HepG2 (cell line): ENCODE measurements around the gene WDR91. TPM values are rescaled to one million over a fixed set of nuclear protein-coding genes. Genes with fewer than 3 reads are reported as not detected.
A peak's percentile ranks its signal among the peaks of the same experiment; 100 is the strongest.

ENCODE experiments used
- FOXA3 ChIP-seq: IDR thresholded peaks from 2 replicates; pipeline ENCODE4 v1.6.1; 2016; ENCODE audit warnings: missing genetic modification reagents, missing compliant biosample characterization
- HNF1B ChIP-seq: sonication (generic); formaldehyde crosslinking; IDR thresholded peaks from 2 replicates; pipeline ENCODE4 v1.5.1; 2020; ENCODE audit warnings: mild to moderate bottlenecking, moderate library complexity, missing genetic modification reagents
- JUNB ChIP-seq: sonication (generic); formaldehyde crosslinking; IDR thresholded peaks from 2 replicates; pipeline ENCODE4 v1.8.0; 2022; ENCODE audit warnings: missing genetic modification reagents, mild to moderate bottlenecking, borderline replicate concordance
- MTA1 ChIP-seq: sonication (generic); formaldehyde crosslinking; IDR thresholded peaks from 2 replicates; pipeline ENCODE4 v1.4.0; 2020; ENCODE audit warnings: missing genetic modification reagents, mild to moderate bottlenecking, borderline replicate concordance
- MTA3 ChIP-seq: sonication (generic); formaldehyde crosslinking; IDR thresholded peaks from 2 replicates; pipeline ENCODE4 v1.4.0; 2020; ENCODE audit warnings: missing genetic modification reagents
- NONO ChIP-seq, 2 experiments: fragments of 450-650 bp in 1 of 2; sonication (generic) in 1 of 2; formaldehyde crosslinking in 1 of 2; IDR thresholded peaks in 1 of 2; conservative IDR thresholded peaks in 1 of 2; 2 replicates each; pipeline versions ENCODE4 v1.6.1 to v1.8.0; 2017 to 2022; ENCODE audit warnings: mild to moderate bottlenecking in 1 of 2, missing genetic modification reagents in 1 of 2, moderate library complexity in 1 of 2
- REL ChIP-seq: sonication (generic); formaldehyde crosslinking; conservative IDR thresholded peaks from 2 replicates; pipeline ENCODE4 v1.8.0; 2022; ENCODE audit warnings: mild to moderate bottlenecking, missing genetic modification reagents, moderate library complexity
- RFXAP ChIP-seq: sonication (generic); formaldehyde crosslinking; IDR thresholded peaks from 2 replicates; pipeline ENCODE4 v1.4.0; 2020; ENCODE audit warnings: missing genetic modification reagents, borderline replicate concordance
- ZBTB20 ChIP-seq: sonication (generic); formaldehyde crosslinking; IDR thresholded peaks from 2 replicates; pipeline ENCODE4 v1.8.1; 2023; ENCODE audit warnings: missing genetic modification reagents, low read depth, mild to moderate bottlenecking, borderline replicate concordance
- ZFAT ChIP-seq: sonication (generic); formaldehyde crosslinking; conservative IDR thresholded peaks from 2 replicates; pipeline ENCODE4 v1.8.1; 2023; ENCODE audit warnings: missing genetic modification reagents, inconsistent platforms
- ZNF180 ChIP-seq: sonication (generic); formaldehyde crosslinking; IDR thresholded peaks from 2 replicates; pipeline ENCODE4 v1.4.0; 2020; ENCODE audit warnings: low read depth, missing genetic modification reagents, borderline replicate concordance
- ZNF318 ChIP-seq: sonication (generic); formaldehyde crosslinking; IDR thresholded peaks from 2 replicates; pipeline ENCODE4 v1.4.0; 2020; ENCODE audit warnings: mild to moderate bottlenecking, missing genetic modification reagents
- ZNF615 ChIP-seq: sonication (generic); formaldehyde crosslinking; IDR thresholded peaks from 2 replicates; pipeline ENCODE4 v1.5.0; 2020; ENCODE audit warnings: mild to moderate bottlenecking, missing genetic modification reagents, borderline replicate concordance
- ZNF710 ChIP-seq: sonication (generic); formaldehyde crosslinking; IDR thresholded peaks from 2 replicates; pipeline ENCODE4 v1.5.0; 2020; ENCODE audit warnings: mild to moderate bottlenecking, missing genetic modification reagents, borderline replicate concordance
- ZNF841 ChIP-seq: sonication (generic); formaldehyde crosslinking; IDR thresholded peaks from 2 replicates; pipeline ENCODE4 v1.8.1; 2023; ENCODE audit warnings: missing genetic modification reagents, borderline replicate concordance
- polyA plus RNA-seq, 8 experiments: library from polyadenylated mRNA; depleted of rRNA in 3 of 8; stranded (reverse) in 7 of 8; unstranded in 1 of 8; fragments of >200 nt; fragmentation: Illumina TruSeq in 4 of 8; extraction: Trizol in 4 of 8; gene quantifications; 2 replicates each; pipeline versions ENCODE4 v1.2.1 to v1.2.3, GENCODE V29; 2011 to 2016; ENCODE audit warnings: low read depth in 4 of 8, missing spikeins in 1 of 8, mixed read lengths in 1 of 8; ENCODE audit not compliant: insufficient read depth in 1 of 8
- total RNA-seq, 5 experiments: library from RNA; depleted of rRNA; stranded (reverse); fragments of >200 nt; fragmentation: Illumina TruSeq; extraction: Trizol; gene quantifications; 2 replicates each; pipeline ENCODE4 v1.2.3, GENCODE V29; 2016; ENCODE audit warnings: low read depth in 1 of 5

WDR91 gene
- total and polyA plus RNA-seq, 2 of the 13 experiments (the other 11 are each of a cell fraction or from before 2014, with no cell fraction given) = 11.6 to 12.1 TPM

GRCh38 chr7:135147899-135148721 is 63.2 kb downstream of the WDR91 start, which contains the start of gene TMEM140 (continued):
- TF ChIP-seq ZFAT (CRISPR knock-in tag) (no peak), RFXAP (CRISPR knock-in tag) (peak; percentile 74; the same call in 1 of the 2 replicates), HNF1B (CRISPR knock-in tag) (peak; percentile 76), ZNF710 (no peak; the same call in 1 of the 2 replicates), REL (CRISPR knock-in tag) (no peak), ZNF318 (CRISPR knock-in tag) (no peak), FOXA3 (CRISPR knock-in tag) (peak; percentile 96), NONO (IDR thresholded peaks at IDR 0.05) (no peak), NONO (CRISPR knock-in tag; conservative IDR thresholded peaks at IDR 0.05) (no peak), ZBTB20 (CRISPR knock-in tag) (no peak), ZNF180 (CRISPR knock-in tag) (no peak), ZNF841 (CRISPR knock-in tag) (no peak), ZNF615 (no peak), MTA3 (no peak), JUNB (CRISPR knock-in tag) (no peak; the same call in 1 of the 2 replicates), MTA1 (CRISPR knock-in tag) (no peak)
